GM18873 (cell line): ENCODE data around the gene HHIPL1.

ENCODE experiments used
- ATAC-seq: cut with Tn5 transposase; IDR thresholded peaks from one replicate; pipeline ENCODE4 v1.9.1; 2021; ENCODE audit warnings: mild to moderate bottlenecking, moderate library complexity, moderate number of reproducible peaks; ENCODE audit not compliant: unreplicated experiment, low FRiP score

HHIPL1 gene

GRCh38 chr14:99685596-99685995 is 40.7 kb downstream of the HHIPL1 start:
- no peak for ATAC-seq

- no peak for ATAC-seq
These were observed 41.8 kb downstream of the HHIPL1 start for GRCh38 chr14:99686557-99687283.

GRCh38 chr14:99687284-99688209 is 42.6 kb downstream of the HHIPL1 start:
- ATAC-seq: no peak

- no peak for ATAC-seq
These were observed 43.3 kb downstream of the HHIPL1 start for GRCh38 chr14:99688210-99688581.

GRCh38 chr14:99688629-99689028 is 43.7 kb downstream of the HHIPL1 start:
- no peak for ATAC-seq

- ATAC-seq: no peak
These were observed 44.6 kb downstream of the HHIPL1 start for GRCh38 chr14:99689266-99690236.

GRCh38 chr14:99690636-99691035 is 45.7 kb downstream of the HHIPL1 start:
- no peak for ATAC-seq

GRCh38 chr14:99691111-99691885 is 46.4 kb downstream of the HHIPL1 start:
- no peak for ATAC-seq

- ATAC-seq: no peak
These were observed 49.0 kb downstream of the HHIPL1 start for GRCh38 chr14:99693918-99694317.

GRCh38 chr14:99696929-99697328 is 52.0 kb downstream of the HHIPL1 start:
- no peak for ATAC-seq

GRCh38 chr14:99698236-99698635 is 53.3 kb downstream of the HHIPL1 start:
- no peak for ATAC-seq

GRCh38 chr14:99698642-99699041 is 53.7 kb downstream of the HHIPL1 start:
- ATAC-seq: no peak

- no peak for ATAC-seq
These were observed 54.3 kb downstream of the HHIPL1 start for GRCh38 chr14:99699085-99699760.

GRCh38 chr14:99699861-99700260 is 54.9 kb downstream of the HHIPL1 start:
- ATAC-seq: no peak

GRCh38 chr14:99700379-99700778 is 55.5 kb downstream of the HHIPL1 start:
- ATAC-seq: no peak

GRCh38 chr14:99701260-99701659 is 56.3 kb downstream of the HHIPL1 start:
- no peak for ATAC-seq

GRCh38 chr14:99702115-99702514 is 57.2 kb downstream of the HHIPL1 start:
- ATAC-seq: no peak

- no peak for ATAC-seq
These were observed 58.5 kb downstream of the HHIPL1 start for GRCh38 chr14:99703381-99703780.

- no peak for ATAC-seq
These were observed 59.1 kb downstream of the HHIPL1 start for GRCh38 chr14:99704037-99704436.
